ENCODE results near the gene MRGPRD.

- TF ChIP-seq CTCF (conservative IDR thresholded peaks at IDR 0.05; ENCODE audit: low read length): no peak
- TF ChIP-seq EZH2phosphoT487 (IDR thresholded peaks at IDR 0.05; ENCODE audit: borderline replicate concordance, low read depth, low read length): no peak
Observed at GRCh38 chr11:68942095-68942620, 38.6 kb downstream of the MRGPRD start.
